Measurements from ENCODE around the gene ZNF224.

Gene ZNF224

DNA sequence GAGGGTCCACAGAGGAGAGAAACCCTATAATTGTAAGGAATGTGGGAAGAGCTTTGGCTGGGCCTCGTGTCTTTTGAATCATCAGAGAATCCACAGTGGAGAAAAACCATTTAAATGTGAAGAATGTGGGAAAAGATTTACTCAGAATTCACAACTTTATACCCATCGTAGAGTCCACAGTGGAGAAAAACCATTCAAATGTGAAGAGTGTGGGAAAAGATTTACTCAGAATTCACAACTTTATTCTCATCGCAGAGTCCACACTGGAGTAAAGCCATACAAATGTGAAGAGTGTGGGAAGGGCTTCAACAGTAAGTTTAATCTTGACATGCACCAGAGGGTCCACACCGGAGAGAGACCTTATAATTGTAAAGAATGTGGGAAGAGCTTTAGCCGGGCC lies 37.8 kb downstream of the ZNF224 start:
- no peak for DNase-seq (ENCODE audit: low read depth in 2 of 2)

DNA sequence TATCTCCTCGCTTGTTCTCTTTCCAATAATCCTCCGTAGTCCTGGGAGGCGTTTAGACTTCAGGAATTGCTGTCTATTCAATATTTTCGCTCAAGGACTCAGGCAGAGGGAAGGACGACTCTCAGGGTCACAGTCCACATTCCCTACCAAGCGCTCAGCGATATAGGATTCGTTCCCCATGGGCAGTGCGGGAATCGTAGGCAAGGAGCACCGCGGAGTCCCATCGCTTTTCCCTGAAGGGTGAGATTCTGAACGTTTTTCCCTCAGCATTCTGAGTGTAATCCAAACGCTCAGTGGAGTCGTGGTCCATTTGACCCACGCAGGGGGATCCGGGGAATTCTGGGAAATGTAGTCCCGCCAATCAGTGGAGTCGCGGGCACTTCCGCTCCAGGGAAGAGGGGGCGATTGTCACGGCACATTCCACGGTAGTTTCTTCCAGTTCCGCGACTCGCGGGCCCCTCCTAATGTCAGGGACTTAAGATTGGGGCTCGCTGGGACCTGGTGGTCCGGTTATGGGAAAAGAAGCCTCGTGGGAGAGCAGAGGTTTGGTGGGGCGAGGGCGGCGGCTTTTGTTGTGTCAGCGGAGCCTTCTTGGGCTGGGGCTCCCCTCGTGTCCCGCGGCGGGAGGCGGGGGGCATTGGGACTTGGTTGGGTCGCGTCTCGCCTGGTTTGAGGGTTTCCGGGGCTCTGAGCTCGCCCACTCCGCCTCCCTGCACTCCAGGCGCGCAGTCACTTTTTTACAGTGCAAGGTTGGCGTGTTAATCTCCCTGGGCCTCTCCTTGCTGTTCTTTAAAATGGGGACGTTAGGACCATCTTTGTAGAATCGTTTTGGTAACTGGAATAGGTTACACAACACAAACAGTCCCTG lies 47.3 kb downstream of the ZNF224 start, which contains the start of gene ZNF234:
TSS of gene ZNF234 (plus strand) at position 364 of the 868 bp plus-strand sequence. CDS start 3,079 bp downstream, outside the sequence.
- peak; percentile 44 to 50 for DNase-seq (ENCODE audit: low read depth in 2 of 2)

DNA sequence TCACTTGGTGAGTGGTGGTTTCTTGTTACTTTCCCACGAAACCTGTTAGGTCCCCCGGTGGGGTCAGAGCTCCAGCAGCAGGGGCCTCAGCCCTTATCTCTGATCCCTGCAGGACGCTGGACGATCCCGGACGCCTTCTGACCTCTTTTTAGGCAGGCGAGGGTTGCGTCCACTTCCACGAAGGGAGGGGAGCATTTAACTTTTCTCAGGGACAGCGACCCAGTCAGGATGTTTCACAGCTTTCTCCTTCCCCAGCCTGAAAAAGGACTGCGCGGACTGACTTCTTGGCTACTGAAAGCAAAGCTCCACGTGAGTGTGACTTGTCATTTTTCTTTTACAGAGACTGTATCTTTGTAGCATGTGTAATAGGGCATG lies 47.9 kb downstream of the ZNF224 start:
- no peak for DNase-seq (ENCODE audit: low read depth in 2 of 2)

DNA sequence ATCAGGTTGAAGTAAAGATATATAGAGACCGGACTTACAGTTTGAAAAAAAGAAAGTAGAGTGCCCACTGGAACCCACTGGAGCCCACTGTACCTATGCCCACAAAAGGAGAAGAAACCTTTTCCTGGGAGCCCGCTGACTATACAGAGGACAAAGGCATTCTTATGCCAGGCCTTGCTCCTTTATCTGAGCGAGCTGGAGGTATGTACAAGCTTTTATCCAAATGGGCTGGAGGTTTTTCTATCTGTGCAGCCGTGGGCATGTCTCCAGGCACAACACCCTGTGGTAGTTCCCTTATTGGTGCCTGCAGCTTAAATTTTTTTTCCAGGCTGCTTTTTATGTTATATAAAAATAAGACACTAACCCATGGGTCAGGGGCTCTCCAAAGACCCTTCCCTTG lies 55.6 kb downstream of the ZNF224 start:
- no peak for DNase-seq (ENCODE audit: low read depth in 2 of 2)

DNA sequence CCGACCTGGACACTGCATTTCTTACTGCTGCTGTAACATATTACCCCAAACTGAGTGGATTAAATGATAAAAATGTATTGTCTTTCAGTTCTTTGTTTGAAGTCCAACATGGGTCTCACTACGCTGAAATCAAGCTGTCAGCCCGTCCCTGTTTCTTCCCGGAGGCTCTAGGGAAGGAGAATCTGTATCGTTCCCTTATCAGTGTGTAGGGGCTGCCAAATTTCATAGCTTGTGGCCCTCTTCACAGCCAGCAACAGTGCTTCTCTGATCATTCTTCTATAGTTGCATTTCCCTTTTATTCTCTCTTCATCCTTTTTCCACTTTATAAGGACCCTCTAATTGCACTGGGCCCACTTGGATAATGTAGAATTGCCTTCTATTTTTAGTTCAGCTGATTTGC lies 57.3 kb downstream of the ZNF224 start:
- DNase-seq (ENCODE audit: low read depth in 2 of 2): no peak

DNA sequence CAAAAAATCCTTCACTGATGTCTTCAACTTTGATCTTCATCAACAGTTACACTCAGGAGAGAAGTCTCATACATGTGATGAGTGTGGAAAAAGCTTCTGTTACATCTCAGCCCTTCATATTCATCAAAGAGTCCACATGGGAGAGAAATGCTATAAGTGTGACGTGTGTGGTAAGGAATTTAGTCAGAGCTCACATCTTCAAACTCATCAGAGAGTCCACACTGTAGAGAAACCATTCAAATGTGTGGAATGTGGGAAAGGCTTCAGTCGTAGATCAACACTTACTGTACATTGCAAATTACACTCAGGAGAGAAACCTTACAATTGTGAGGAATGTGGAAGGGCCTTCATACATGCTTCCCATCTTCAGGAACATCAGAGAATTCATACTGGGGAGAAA lies 62.3 kb downstream of the ZNF224 start:
- DNase-seq (ENCODE audit: low read depth in 2 of 2): no peak
